A172 (cell line): Measurements from ENCODE around the gene KCTD4. TPM values are rescaled to one million over a fixed set of nuclear protein-coding genes. Genes with fewer than 3 reads are reported as not detected.
"Not testable (repeated sequence)": the region's sequence is repeated elsewhere in the genome, so short reads cannot be mapped to it uniquely, and the experiment has no call there.

Experiments used
- DNase-seq: peaks from one replicate; pipeline ENCODE4 v3.0.0-alpha.2; 2015; ENCODE audit warnings: low spot score
- total RNA-seq: library from RNA; depleted of rRNA; stranded (reverse); fragments of >200 nt; shearing (Covaris generic); gene quantifications from 2 replicates; pipeline ENCODE4 v1.2.3, GENCODE V29; 2014

Gene KCTD4
- total RNA-seq, 1 experiment from 2014 or later = 0.29 TPM

GRCh38 chr13:45215392-45216077 is 14.7 kb upstream of the KCTD4 start:
- DNase-seq = no peak

GRCh38 chr13:45209229-45209628 is 8.4 kb upstream of the KCTD4 start:
- DNase-seq = no peak

DNA sequence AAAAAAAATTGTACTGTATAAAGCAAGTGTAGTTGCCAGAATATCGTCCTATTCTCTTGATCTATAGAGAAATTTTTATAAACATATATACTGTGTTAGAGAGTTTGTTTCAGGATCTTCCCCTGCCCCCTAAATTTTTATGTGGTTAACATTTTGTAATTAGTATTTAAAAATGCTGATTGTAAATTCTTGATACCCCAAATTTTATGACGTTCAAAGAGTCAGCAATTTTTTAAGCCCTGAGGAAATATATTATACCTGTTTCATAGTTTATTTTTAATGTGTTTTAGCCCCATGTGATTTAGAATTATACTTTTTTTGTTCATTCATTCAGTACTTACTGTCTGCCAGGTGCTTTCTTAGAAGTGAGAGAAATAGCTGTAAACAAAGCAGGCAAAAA is 7.3 kb upstream of the KCTD4 start:
- no peak for DNase-seq

GRCh38 chr13:45207319-45207718 is 6.5 kb upstream of the KCTD4 start:
- DNase-seq = no peak

DNA sequence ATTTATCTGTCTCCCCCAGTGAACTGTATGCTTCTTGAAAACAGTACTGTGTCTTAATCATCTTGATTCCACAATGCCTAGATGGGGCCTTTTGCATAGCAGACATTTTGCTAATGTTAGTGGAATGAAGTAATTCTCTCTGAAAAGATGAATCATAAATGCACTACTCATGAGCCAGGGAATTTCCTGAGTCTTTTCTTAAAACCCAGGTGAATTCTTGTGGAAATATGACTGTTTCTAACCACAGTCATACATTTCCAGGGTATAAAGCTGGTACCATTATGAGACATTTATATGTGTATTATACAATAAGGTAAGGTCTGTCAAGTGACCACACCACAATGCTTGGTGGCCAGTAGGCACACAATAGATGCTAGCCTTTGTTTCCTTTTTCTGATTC is 5.5 kb upstream of the KCTD4 start:
- DNase-seq = peak; percentile 91

DNA sequence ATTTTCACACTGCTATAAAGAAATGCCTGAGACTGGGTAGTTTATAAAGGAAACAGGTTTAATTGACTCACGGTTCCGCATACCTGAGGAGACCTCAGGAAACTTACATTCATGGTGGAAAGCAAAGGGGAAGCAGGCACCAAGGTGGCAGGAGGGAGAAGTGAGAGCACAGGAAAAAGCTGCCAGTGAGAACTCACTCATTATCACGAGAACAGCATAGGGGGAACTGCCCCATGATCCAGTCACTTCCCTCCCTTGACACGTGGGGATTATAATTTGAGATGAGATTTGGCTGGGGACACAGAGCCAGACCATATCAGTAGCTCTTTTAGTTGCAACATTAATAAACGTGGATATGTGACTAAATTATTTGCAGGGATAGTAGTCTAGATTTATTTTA is 4.3 kb upstream of the KCTD4 start:
- peak; percentile 27 for DNase-seq

GRCh38 chr13:45199711-45200110 is 1.1 kb downstream of the KCTD4 start:
- DNase-seq = no peak

DNA sequence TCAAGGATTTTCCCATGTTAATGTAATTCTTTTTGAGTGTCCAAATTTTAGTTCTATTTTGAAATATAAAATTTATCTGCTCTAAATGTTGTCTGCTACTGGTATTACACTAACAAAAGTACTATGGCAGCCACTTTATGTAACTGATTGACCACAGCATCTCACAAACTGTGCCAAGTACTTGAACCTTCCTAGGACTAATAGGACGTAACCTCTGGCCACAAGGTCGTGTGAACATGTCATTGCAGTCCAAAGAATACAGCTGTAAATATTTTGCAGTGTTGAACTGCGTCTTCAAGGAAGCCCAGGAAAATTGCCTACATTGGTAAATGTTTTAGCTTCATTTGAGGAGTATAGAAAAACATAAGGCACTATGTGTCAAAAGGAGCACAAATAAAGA is 1.9 kb downstream of the KCTD4 start:
- DNase-seq = no peak

- DNase-seq = no peak
Measured at GRCh38 chr13:45198041-45198440, 2.8 kb downstream of the KCTD4 start.

DNA sequence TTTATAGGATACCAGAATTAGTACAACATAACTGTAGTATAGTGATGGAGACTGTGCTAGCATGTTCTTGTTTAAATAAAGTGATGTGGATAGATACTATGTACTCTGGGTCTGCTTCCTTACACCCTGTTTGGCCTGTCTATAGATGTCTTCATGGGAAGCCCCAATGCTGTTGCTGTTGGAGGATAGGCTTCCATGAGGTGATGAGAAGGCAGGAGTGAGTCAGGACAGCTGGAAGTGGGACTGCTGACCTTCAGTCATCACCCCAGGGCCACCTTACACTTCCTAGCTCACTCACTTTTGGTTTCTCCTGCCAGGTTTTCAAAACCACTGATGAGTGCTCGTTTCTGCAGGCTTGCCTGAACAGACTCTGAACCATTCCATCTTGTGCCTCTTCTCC is 4.2 kb downstream of the KCTD4 start:
- peak; percentile 63 for DNase-seq

DNA sequence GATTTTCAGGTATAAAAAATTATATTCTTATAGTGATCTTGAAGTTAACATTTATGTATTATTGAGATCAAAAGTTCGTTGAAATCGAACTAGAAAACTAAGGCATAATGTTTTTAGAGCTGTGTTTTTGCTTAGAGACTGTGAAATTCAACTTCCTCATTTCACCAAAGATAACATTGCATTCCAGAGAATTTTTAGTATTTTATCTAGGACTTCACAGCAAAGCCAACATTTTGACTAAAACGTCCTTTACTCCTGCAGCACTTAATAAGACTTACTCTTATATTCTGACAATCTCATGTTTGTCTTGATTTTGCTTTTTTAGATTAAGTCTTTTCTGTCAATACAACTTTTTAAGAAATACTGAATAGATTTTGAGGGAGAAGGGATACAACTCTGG is 4.7 kb downstream of the KCTD4 start:
- DNase-seq = no peak

DNA sequence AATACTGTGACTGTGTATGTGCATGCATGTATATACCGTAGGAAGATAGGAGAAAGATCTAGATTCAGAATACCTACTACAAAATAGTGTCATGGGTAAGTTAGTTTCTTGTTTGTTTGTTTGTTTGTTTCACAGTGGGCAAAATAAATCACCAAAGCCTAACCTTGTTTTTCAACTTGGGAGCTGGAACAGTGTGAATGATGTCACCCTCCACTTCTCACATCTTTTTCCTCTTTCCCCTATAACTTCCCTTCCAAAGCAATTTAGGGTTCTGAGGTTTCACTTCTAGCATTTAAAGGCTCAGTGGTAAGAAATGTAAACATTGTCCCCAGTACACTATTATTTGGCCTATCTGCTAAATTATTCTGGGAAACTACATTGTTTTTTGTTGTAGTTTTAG is 5.4 kb downstream of the KCTD4 start:
- no peak for DNase-seq

DNA sequence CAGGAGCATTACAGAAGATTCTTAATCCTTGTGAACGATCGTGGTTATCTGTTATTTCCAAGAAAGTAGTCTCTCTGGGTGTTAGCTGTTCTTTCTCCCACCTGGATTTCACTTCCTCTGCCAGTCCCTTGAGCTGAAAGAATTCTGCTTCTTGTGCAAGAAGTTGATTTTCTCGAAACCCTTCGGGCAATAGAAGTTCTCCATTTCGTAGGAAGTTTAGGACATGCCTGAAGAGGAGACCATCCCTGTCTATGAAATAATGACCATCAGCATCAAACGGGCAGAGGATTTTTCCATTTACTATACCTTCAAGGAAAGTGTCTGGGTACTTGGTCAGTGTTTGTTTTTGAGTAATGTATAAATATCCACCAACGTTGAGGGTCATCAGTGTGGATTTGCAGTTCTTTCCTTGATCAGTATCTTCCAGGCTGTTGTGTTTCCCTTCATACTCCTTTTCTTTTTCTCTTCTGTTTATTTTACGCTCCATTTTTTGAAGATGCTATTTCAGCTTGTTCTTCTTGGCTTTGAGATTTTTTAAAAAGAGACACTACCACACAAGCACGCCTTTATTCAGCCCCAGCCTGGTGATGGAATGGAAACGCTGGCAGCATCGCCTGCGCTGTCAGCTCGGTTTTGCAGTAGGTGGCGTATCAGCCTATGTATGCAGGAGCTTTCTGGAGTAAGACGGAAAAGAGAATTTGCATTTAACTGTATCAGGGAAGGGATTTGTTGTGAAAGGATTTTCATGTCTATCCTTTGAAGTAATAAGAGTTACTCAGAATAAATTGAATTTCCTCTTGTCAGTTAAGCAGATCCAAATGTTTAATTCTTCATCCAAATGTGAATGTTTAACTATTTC is 6.5 kb downstream of the KCTD4 start:
- DNase-seq = no peak

- DNase-seq = no peak
Measured at GRCh38 chr13:45191874-45192273, 9.0 kb downstream of the KCTD4 start.

- peak; percentile 89 for DNase-seq
Measured at GRCh38 chr13:45189511-45189910, 11.3 kb downstream of the KCTD4 start.

DNA sequence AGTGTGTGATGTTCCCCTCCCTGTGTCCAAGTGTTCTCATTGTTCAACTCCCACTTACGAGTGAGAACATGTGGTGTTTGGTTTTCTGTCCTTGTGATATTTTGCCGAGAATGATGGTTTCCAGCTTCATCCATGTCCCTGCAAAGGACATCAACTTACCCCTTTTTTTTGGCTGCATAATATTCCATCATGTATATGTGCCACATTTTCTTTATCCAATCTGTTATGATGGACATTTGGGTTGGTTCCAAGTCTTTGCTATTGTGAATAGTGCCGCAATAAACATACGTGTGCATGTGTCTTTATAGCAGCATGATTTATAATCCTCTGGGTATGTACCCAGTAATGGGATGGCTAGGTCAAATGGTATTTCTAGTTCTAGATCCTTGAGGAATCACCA is 11.8 kb downstream of the KCTD4 start:
- DNase-seq = not testable (repeated sequence)

- DNase-seq = no peak
Measured at GRCh38 chr13:45185286-45185685, 15.6 kb downstream of the KCTD4 start.

DNA sequence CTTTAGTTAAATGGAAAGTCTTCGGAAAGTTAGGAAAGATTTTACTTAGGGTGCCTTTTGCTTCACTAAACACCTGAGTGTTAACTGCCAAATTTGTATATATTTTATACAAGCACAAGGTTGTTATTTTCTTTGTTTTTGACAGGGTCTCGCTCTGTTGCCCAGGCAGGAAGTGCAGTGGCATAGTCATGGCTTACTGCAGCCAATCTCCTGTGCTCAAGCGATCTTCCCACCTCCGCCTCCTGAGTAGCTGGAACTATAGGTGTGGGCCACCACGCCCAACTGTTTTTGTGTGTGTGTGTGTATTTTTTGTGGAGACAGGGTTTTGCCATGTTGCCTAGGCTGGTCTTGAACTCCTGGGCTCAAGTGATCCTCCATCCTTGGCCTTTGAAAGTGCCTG is 16.2 kb downstream of the KCTD4 start:
- DNase-seq = no peak

GRCh38 chr13:45180713-45181601 is 19.9 kb downstream of the KCTD4 start:
- DNase-seq = no peak

DNA sequence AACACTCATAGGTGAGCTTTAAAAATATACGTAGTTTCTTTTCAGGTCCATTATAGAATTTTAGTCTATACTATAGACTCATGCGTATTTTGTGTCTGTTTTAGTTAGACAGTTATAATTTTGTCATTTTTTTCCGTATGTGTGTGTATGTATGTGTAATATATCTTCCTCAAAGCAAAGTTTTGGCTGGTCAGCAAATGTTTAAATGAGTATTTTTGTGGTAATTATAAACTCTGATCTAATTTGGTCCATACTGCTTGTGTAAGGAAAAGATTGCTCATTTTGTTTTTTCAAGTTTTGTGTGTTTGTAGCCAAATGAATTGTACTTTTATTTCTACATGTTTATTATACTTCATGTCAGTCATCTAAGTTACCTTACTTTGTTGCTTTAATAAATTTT is 20.5 kb downstream of the KCTD4 start:
- DNase-seq = no peak

- DNase-seq = peak; percentile 52
Measured at GRCh38 chr13:45179428-45179827, 21.4 kb downstream of the KCTD4 start.
